H1 (cell line): ENCODE measurements around the gene JAKMIP1. TPM values are rescaled to one million over a fixed set of nuclear protein-coding genes. Genes with fewer than 3 reads are reported as not detected.

Source experiments
- CTCF ChIA-PET: fragments of 300-600 bp; sonication (Branson Sonifier 250); formaldehyde crosslinking; loops from one replicate; lab custom pipeline; 2021; ENCODE audit not compliant: partially characterized antibody; lab: Charles Lee
- POLR2A ChIA-PET: fragments of 300-600 bp; sonication (Branson Sonifier 250); formaldehyde crosslinking; loops from one replicate; lab custom pipeline; 2021; ENCODE audit warnings: inconsistent platforms; ENCODE audit not compliant: partially characterized antibody; lab: Charles Lee
- DNase-seq, 2 experiments: peaks; one replicate each; pipeline versions ENCODE4 v3.0.0 to v3.0.0-alpha.2; 2010 to 2022; ENCODE audit warnings: low spot score in 2 of 2, low read depth in 1 of 2, mixed read lengths in 1 of 2
- FAIRE-seq: peaks from 2 replicates; lab custom pipeline; 2011; peaks lifted over from hg19 to GRCh38; lab: Jason Lieb, UNC
- H2AFZ ChIP-seq: 2 replicates; pipeline ENCODE4 v1.8.1; 2012; ENCODE audit warnings: low read length, inconsistent platforms
- H2AK5ac ChIP-seq: 2 replicates; pipeline ENCODE4 v1.6.1; 2013; ENCODE audit warnings: low read depth, low read length
- H2BK120ac ChIP-seq: replicated peaks from 2 replicates; pipeline ENCODE3; 2013; ENCODE audit warnings: low read depth, low read length, inconsistent platforms
- H2BK12ac ChIP-seq: 2 replicates; pipeline ENCODE4 v1.6.1; 2013; ENCODE audit warnings: low read depth, low read length
- H2BK15ac ChIP-seq: 2 replicates; pipeline ENCODE4 v1.6.1; 2013; ENCODE audit warnings: low read length
- H2BK20ac ChIP-seq: 2 replicates; pipeline ENCODE4 v1.6.1; 2013; ENCODE audit warnings: low read length
- H2BK5ac ChIP-seq: 2 replicates; pipeline ENCODE4 v1.6.1; 2013; ENCODE audit warnings: low read depth, low read length
- H3K14ac ChIP-seq: 2 replicates; pipeline ENCODE4 v1.6.1; 2013; ENCODE audit warnings: inconsistent platforms; ENCODE audit not compliant: insufficient read length
- H3K18ac ChIP-seq: 2 replicates; pipeline ENCODE4 v1.6.1; 2013; ENCODE audit warnings: low read length; ENCODE audit errors: extremely low read depth
- H3K23ac ChIP-seq: 2 replicates; pipeline ENCODE4 v1.6.1; 2013; ENCODE audit warnings: inconsistent platforms; ENCODE audit not compliant: insufficient read length
- H3K23me2 ChIP-seq: 2 replicates; pipeline ENCODE4 v1.6.1; 2013; ENCODE audit warnings: low read depth, low read length
- H3K27ac ChIP-seq: 2 replicates; pipeline ENCODE4 v1.6.1; 2011; ENCODE audit warnings: low read depth, low read length, inconsistent platforms
- H3K27me3 ChIP-seq, 4 experiments: replicated peaks in 1 of 4; 1 replicate in 1 of 4; 2 replicates in 3 of 4; pipeline versions ENCODE4 v1.6.1 to v1.8.1; 2011 to 2013; ENCODE audit warnings: low read length in 3 of 4, mild to moderate bottlenecking in 3 of 4, inconsistent platforms in 2 of 4, mixed read lengths in 2 of 4, moderate library complexity in 1 of 4; ENCODE audit not compliant: control insufficient read depth in 3 of 4, insufficient read depth in 3 of 4; ENCODE audit errors: extremely low read depth in 1 of 4
- H3K36me3 ChIP-seq, 4 experiments: 2 replicates each; pipeline versions ENCODE4 v1.6.1 to v1.8.1; 2011 to 2013; ENCODE audit warnings: mild to moderate bottlenecking in 4 of 4, low read length in 3 of 4, moderate library complexity in 2 of 4, control low read depth in 1 of 4, inconsistent platforms in 1 of 4; ENCODE audit not compliant: insufficient read depth in 4 of 4, control insufficient read depth in 2 of 4
- H3K4ac ChIP-seq: replicated peaks from 2 replicates; pipeline ENCODE3; 2013; ENCODE audit warnings: low read length, low read depth, mixed read lengths, inconsistent platforms; ENCODE audit not compliant: insufficient read length
- H3K4me1 ChIP-seq, 4 experiments: replicated peaks in 1 of 4; 1 replicate in 1 of 4; 2 replicates in 3 of 4; pipeline versions ENCODE4 v1.6.1 to v1.8.1; 2011 to 2013; ENCODE audit warnings: low read length in 3 of 4, inconsistent platforms in 2 of 4, mixed read lengths in 1 of 4; ENCODE audit not compliant: insufficient read depth in 4 of 4, control insufficient read depth in 3 of 4
- H3K4me2 ChIP-seq, 2 experiments: 2 replicates each; pipeline versions ENCODE4 v1.6.1 to v1.8.1; 2011 to 2013; ENCODE audit warnings: low read depth in 2 of 2, low read length in 2 of 2, control low read depth in 1 of 2, inconsistent platforms in 1 of 2, mild to moderate bottlenecking in 1 of 2; ENCODE audit not compliant: insufficient read depth in 1 of 2
- H3K4me3 ChIP-seq, 4 experiments: fragments of 200-600, 300-600 bp in 1 of 4; sonication (generic), shearing (Covaris generic), sonication (Bioruptor Twin) in 1 of 4; 2 replicates each; pipeline versions ENCODE4 v1.5.1 to v1.8.1; 2011 to 2016; ENCODE audit warnings: low read length in 4 of 4, low read depth in 3 of 4, control low read depth in 2 of 4, inconsistent platforms in 2 of 4, mild to moderate bottlenecking in 2 of 4, mixed read lengths in 1 of 4, moderate library complexity in 1 of 4; ENCODE audit not compliant: insufficient read depth in 2 of 4; ENCODE audit errors: extremely low read depth in 1 of 4
- H3K56ac ChIP-seq: replicated peaks from 2 replicates; pipeline ENCODE3; 2013; ENCODE audit warnings: low read depth, mild to moderate bottlenecking, mixed read lengths, low read length, inconsistent platforms; ENCODE audit not compliant: insufficient read length
- H3K79me1 ChIP-seq: 2 replicates; pipeline ENCODE4 v1.6.1; 2013; ENCODE audit warnings: low read depth, low read length, control low read depth
- H3K79me2 ChIP-seq, 2 experiments: 2 replicates each; pipeline versions ENCODE4 v1.6.1 to v1.8.1; 2012 to 2013; ENCODE audit warnings: low read length in 2 of 2, mild to moderate bottlenecking in 2 of 2, inconsistent platforms in 1 of 2; ENCODE audit not compliant: insufficient read depth in 2 of 2, control insufficient read depth in 1 of 2
- H3K9ac ChIP-seq, 4 experiments: replicated peaks in 1 of 4; 1 replicate in 1 of 4; 2 replicates in 3 of 4; pipeline versions ENCODE4 v1.6.1 to v1.8.1; 2011 to 2013; ENCODE audit warnings: low read depth in 3 of 4, low read length in 3 of 4, control low read depth in 2 of 4, mild to moderate bottlenecking in 2 of 4, moderate library complexity in 2 of 4, inconsistent platforms in 1 of 4; ENCODE audit errors: extremely low read depth in 1 of 4
- H3K9me3 ChIP-seq, 2 experiments: 2 replicates each; pipeline versions ENCODE4 v1.6.1 to v1.8.1; 2012 to 2013; ENCODE audit warnings: mild to moderate bottlenecking in 2 of 2, moderate library complexity in 2 of 2, control low read depth in 1 of 2, inconsistent platforms in 1 of 2, low read depth in 1 of 2, low read length in 1 of 2, mixed read lengths in 1 of 2; ENCODE audit not compliant: insufficient read depth in 2 of 2
- H4K20me1 ChIP-seq, 2 experiments: replicated peaks in 1 of 2; 2 replicates each; pipeline versions ENCODE3 to v1.8.1; 2011 to 2013; ENCODE audit warnings: inconsistent platforms in 2 of 2, low read length in 2 of 2, mild to moderate bottlenecking in 1 of 2; ENCODE audit not compliant: insufficient read depth in 2 of 2, control insufficient read depth in 1 of 2
- H4K5ac ChIP-seq: 2 replicates; pipeline ENCODE4 v1.6.1; 2013; ENCODE audit warnings: low read length, low read depth, mixed read lengths, inconsistent platforms; ENCODE audit not compliant: insufficient read length
- H4K8ac ChIP-seq: 2 replicates; pipeline ENCODE4 v1.8.0; 2013; ENCODE audit warnings: mild to moderate bottlenecking, moderate library complexity, low read length, inconsistent platforms; ENCODE audit not compliant: insufficient read depth; ENCODE audit errors: extremely low read depth
- H4K91ac ChIP-seq: replicated peaks from 2 replicates; pipeline ENCODE3; 2013; ENCODE audit warnings: low read length, mixed read lengths, inconsistent platforms; ENCODE audit not compliant: insufficient read length
- CBX8 ChIP-seq: fragments of 300-800, 300-1000 bp; sonication (generic); IDR thresholded peaks from 2 replicates; pipeline ENCODE4 v1.7.1; 2016; ENCODE audit warnings: low read depth, low read length, borderline replicate concordance
- TEAD4 ChIP-seq: IDR thresholded peaks from 2 replicates; pipeline ENCODE4 v1.6.1; 2012; ENCODE audit warnings: low read depth, low read length, inconsistent platforms, mixed read lengths
- WGBS, 2 experiments: shearing (Covaris generic) in 1 of 2; methylation state at CpG; one replicate each; pipeline versions ENCODE4 v1.1.6 to v1.1.7; 2013 to 2015; ENCODE audit warnings: low lambda C conversion rate in 2 of 2, mixed read lengths in 2 of 2, inconsistent platforms in 1 of 2, low coverage in 1 of 2, missing lambda C conversion rate in 1 of 2; ENCODE audit not compliant: insufficient replicate concordance in 2 of 2, insufficient coverage in 1 of 2, insufficient read length in 1 of 2; ENCODE audit errors: extremely low coverage in 1 of 2, missing lambda C conversion rate in 1 of 2; 5-methylcytosine and 5-hydroxymethylcytosine counted together
- polyA plus RNA-seq, 7 experiments: library from polyadenylated mRNA; depleted of rRNA in 3 of 7; stranded (reverse) in 5 of 7; unstranded in 2 of 7; fragments of >200 nt in 5 of 7; fragments of 200-250 nt in 2 of 7; gene quantifications; 1 replicate in 5 of 7; 2 replicates in 1 of 7; 4 replicates in 1 of 7; pipeline versions ENCODE4 v1.2.1 to v1.2.3, GENCODE V29; 2011 to 2013; ENCODE audit warnings: missing spikeins in 2 of 7, mixed read lengths in 2 of 7
- total RNA-seq: library from RNA; stranded (reverse); fragmentation: NEBNext Ultra II Directional; extraction: Animal tissue kit (Norgen Biotek cat#: 25700); gene quantifications from 2 replicates; pipeline ENCODE4 v1.2.1, GENCODE V29; 2021

Gene JAKMIP1
- total and polyA plus RNA-seq, 2 of the 8 experiments (the other 6 are each of a cell fraction or from before 2014, with no cell fraction given) = 2.5 to 4.4 TPM

DNA sequence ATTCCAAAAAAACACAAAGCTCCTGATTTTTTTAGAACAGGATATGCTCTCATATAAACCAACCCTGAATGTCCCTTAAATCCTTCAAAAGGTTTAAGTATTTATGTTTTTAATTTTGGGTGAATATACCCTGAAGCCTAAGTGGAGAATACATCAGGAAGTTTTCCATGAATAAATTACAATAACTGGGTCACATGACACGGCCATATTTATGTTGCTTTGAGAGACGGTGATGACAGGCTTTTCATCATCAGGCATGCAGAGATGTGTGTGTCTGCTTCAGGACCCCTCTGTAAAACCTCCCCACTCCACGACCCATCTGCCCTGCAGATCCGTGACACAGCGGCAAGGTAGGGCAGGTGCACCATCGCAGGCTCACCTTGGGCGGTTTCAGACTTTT lies 121.8 kb downstream of the JAKMIP1 start:
- no peak for FAIRE-seq
- H3K27ac ChIP-seq = no peak overlapping the region
- H4K91ac ChIP-seq = no peak overlapping the region
- WGBS, 2 experiments = 94% methylated on average over 7 of the region's 7 CpGs; no CpG with 5 or more reads in 1 of the 2 experiments
- H3K4me1 ChIP-seq = no peaks in the 10 kb centered on the region
- H3K23me2 ChIP-seq = peaks cover 2% of the 10 kb centered on the region; the same call in 1 of the 2 replicates
- TF ChIP-seq CBX8 = no peak
- no peak for TF ChIP-seq TEAD4
- ChIA-PET POLR2A (no interaction called here), CTCF (interaction anchor here (0.6 to 6.7 kb wide), 9 partner anchors 9 to 298 kb away, joined by 3 to 64 read pairs (median 3); partner anchors contain the start of gene C4orf50)
- H3K9me3 ChIP-seq = no peaks in the 10 kb centered on the region
- H3K56ac ChIP-seq = no peak overlapping the region
- H2BK12ac ChIP-seq = no peak overlapping the region
- H3K79me2 ChIP-seq = no peaks in the 10 kb centered on the region
- H3K18ac ChIP-seq = no peak overlapping the region
- H2BK15ac ChIP-seq = no peak overlapping the region
- no peak overlapping the region for H3K4me3 ChIP-seq
- DNase-seq = no peak
- no peak overlapping the region for H3K23ac ChIP-seq
- H3K27me3 ChIP-seq = no peaks in the 10 kb centered on the region
- no peak overlapping the region for H2AK5ac ChIP-seq
- H2BK5ac ChIP-seq = no peak overlapping the region
- no peak overlapping the region for H2BK20ac ChIP-seq
- no peak overlapping the region for H2AFZ ChIP-seq
- H3K79me1 ChIP-seq = no peaks in the 10 kb centered on the region
- H3K14ac ChIP-seq = no peak overlapping the region
- H2BK120ac ChIP-seq = no peak overlapping the region
- no peak overlapping the region for H3K4ac ChIP-seq
- H4K5ac ChIP-seq = no peak overlapping the region
- no peak overlapping the region for H3K4me2 ChIP-seq
- H3K36me3 ChIP-seq = no peaks in the 10 kb centered on the region
- H4K8ac ChIP-seq = no peak overlapping the region
- H3K9ac ChIP-seq = no peak overlapping the region
- no peaks in the 10 kb centered on the region for H4K20me1 ChIP-seq
